Measurements from ENCODE around the gene CDH23. TPM values are rescaled to one million over a fixed set of nuclear protein-coding genes. Genes with fewer than 3 reads are reported as not detected.

CDH23 gene
- total RNA-seq, 1 experiment from 2014 or later = 2.9 TPM

- TF ChIP-seq, protein P1, sequence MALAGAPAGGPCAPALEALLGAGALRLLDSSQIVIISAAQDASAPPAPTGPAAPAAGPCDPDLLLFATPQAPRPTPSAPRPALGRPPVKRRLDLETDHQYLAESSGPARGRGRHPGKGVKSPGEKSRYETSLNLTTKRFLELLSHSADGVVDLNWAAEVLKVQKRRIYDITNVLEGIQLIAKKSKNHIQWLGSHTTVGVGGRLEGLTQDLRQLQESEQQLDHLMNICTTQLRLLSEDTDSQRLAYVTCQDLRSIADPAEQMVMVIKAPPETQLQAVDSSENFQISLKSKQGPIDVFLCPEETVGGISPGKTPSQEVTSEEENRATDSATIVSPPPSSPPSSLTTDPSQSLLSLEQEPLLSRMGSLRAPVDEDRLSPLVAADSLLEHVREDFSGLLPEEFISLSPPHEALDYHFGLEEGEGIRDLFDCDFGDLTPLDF (CRISPR knock-in tag; IDR thresholded peaks at IDR 0.05) = no peak
- no peak for TF ChIP-seq ELF4 (CRISPR knock-in tag; IDR thresholded peaks at IDR 0.05; ENCODE audit: low read depth)
- TF ChIP-seq SMAD3 (CRISPR knock-in tag; IDR thresholded peaks at IDR 0.05; ENCODE audit: borderline replicate concordance) = no peak
- TF ChIP-seq SOX15 (CRISPR knock-in tag; IDR thresholded peaks at IDR 0.05) = no peak
- TF ChIP-seq ZNF232 (CRISPR knock-in tag; IDR thresholded peaks at IDR 0.05) = no peak
- TF ChIP-seq, protein P2, sequence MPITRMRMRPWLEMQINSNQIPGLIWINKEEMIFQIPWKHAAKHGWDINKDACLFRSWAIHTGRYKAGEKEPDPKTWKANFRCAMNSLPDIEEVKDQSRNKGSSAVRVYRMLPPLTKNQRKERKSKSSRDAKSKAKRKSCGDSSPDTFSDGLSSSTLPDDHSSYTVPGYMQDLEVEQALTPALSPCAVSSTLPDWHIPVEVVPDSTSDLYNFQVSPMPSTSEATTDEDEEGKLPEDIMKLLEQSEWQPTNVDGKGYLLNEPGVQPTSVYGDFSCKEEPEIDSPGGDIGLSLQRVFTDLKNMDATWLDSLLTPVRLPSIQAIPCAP (CRISPR knock-in tag; IDR thresholded peaks at IDR 0.05) = no peak
- no peak for TF ChIP-seq GRHL2 (CRISPR knock-in tag; IDR thresholded peaks at IDR 0.05; ENCODE audit: insufficient replicate concordance, severe bottlenecking)
- TF ChIP-seq ZNF219 (CRISPR knock-in tag; IDR thresholded peaks at IDR 0.05; ENCODE audit: borderline replicate concordance) = no peak
- TF ChIP-seq EMX1 (CRISPR knock-in tag; IDR thresholded peaks at IDR 0.05) = no peak
These were observed 71.8 kb downstream of the CDH23 start (continued) for GRCh38 chr10:71468363-71469094.

- H3K9me3 Mint-ChIP-seq = no peaks in the 10 kb centered on the region
- ATAC-seq = no peak
- POLR2A ChIA-PET = no interaction called here
- CTCF ChIA-PET = interaction anchor here (0.7 to 1.4 kb wide), 5 partner anchors 16 to 276 kb away, joined by 3 to 5 read pairs (median 3); partner anchors contain the start of genes CDH23 and SLC29A3
- no peak overlapping the region for H3K4me3 Mint-ChIP-seq
- no peaks in the 10 kb centered on the region for H3K27me3 Mint-ChIP-seq (ENCODE audit: low read depth)
- H3K27ac Mint-ChIP-seq = no peak overlapping the region
- DNase-seq (ENCODE audit: low spot score) = no peak
- H3K4me1 Mint-ChIP-seq = peaks cover 10% of the 10 kb centered on the region
- no peaks in the 10 kb centered on the region for H3K36me3 Mint-ChIP-seq
- TF ChIP-seq, protein P1 (CRISPR knock-in tag; IDR thresholded peaks at IDR 0.05) = no peak
- TF ChIP-seq ZNF232 (CRISPR knock-in tag; IDR thresholded peaks at IDR 0.05) = no peak
- no peak for TF ChIP-seq JAZF1 (CRISPR knock-in tag; IDR thresholded peaks at IDR 0.05)
- no peak for TF ChIP-seq ZNF281 (CRISPR knock-in tag; IDR thresholded peaks at IDR 0.05)
- no peak for TF ChIP-seq NFYB (CRISPR knock-in tag; conservative IDR thresholded peaks at IDR 0.05; ENCODE audit: low read depth)
- no peak for TF ChIP-seq ZNF671 (CRISPR knock-in tag; IDR thresholded peaks at IDR 0.05)
- TF ChIP-seq NR2C2 (CRISPR knock-in tag; IDR thresholded peaks at IDR 0.05) = no peak
- no peak for TF ChIP-seq ATF6 (CRISPR knock-in tag; IDR thresholded peaks at IDR 0.05)
- TF ChIP-seq, protein P3, sequence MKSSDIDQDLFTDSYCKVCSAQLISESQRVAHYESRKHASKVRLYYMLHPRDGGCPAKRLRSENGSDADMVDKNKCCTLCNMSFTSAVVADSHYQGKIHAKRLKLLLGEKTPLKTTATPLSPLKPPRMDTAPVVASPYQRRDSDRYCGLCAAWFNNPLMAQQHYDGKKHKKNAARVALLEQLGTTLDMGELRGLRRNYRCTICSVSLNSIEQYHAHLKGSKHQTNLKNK (CRISPR knock-in tag; IDR thresholded peaks at IDR 0.05) = no peak
- no peak for TF ChIP-seq ZNF317 (CRISPR knock-in tag; IDR thresholded peaks at IDR 0.05; ENCODE audit: borderline replicate concordance, low read depth)
- no peak for TF ChIP-seq AFF4 (CRISPR knock-in tag; IDR thresholded peaks at IDR 0.05; ENCODE audit: borderline replicate concordance)
- no peak for TF ChIP-seq TEAD4 (CRISPR knock-in tag; IDR thresholded peaks at IDR 0.05)
- TF ChIP-seq, protein P4, sequence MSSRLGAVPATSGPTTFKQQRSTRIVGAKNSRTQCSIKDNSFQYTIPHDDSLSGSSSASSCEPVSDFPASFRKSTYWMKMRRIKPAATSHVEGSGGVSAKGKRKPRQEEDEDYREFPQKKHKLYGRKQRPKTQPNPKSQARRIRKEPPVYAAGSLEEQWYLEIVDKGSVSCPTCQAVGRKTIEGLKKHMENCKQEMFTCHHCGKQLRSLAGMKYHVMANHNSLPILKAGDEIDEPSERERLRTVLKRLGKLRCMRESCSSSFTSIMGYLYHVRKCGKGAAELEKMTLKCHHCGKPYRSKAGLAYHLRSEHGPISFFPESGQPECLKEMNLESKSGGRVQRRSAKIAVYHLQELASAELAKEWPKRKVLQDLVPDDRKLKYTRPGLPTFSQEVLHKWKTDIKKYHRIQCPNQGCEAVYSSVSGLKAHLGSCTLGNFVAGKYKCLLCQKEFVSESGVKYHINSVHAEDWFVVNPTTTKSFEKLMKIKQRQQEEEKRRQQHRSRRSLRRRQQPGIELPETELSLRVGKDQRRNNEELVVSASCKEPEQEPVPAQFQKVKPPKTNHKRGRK (CRISPR knock-in tag; IDR thresholded peaks at IDR 0.05; ENCODE audit: borderline replicate concordance) = no peak
- TF ChIP-seq FOXK1 (CRISPR knock-in tag; IDR thresholded peaks at IDR 0.05) = no peak
- no peak for TF ChIP-seq OVOL2 (CRISPR knock-in tag; IDR thresholded peaks at IDR 0.05; ENCODE audit: borderline replicate concordance)
These were observed 74.3 kb downstream of the CDH23 start for GRCh38 chr10:71471006-71471405.

All from WTC11 (cell line).